ENCODE data around the gene FGF18. TPM values are rescaled to one million over a fixed set of nuclear protein-coding genes. Genes with fewer than 3 reads are reported as not detected.

The FGF18 gene
- total RNA-seq, 1 donor from 2014 or later = 1.4 TPM

GRCh38 chr5:171441246-171441791 lies 21.9 kb downstream of the FGF18 start:
- DNase-seq (ENCODE audit: low read depth) = no peak

GRCh38 chr5:171442287-171443042 lies 23.0 kb downstream of the FGF18 start:
- DNase-seq (ENCODE audit: low read depth) = peak; percentile 26

- DNase-seq (ENCODE audit: low read depth) = peak; percentile 92
Observed at GRCh38 chr5:171444582-171444981, 25.1 kb downstream of the FGF18 start.

- no peak for DNase-seq (ENCODE audit: low read depth)
Observed at GRCh38 chr5:171445644-171446516, 26.4 kb downstream of the FGF18 start.

- DNase-seq (ENCODE audit: low read depth) = no peak
Observed at GRCh38 chr5:171447226-171447625, 27.8 kb downstream of the FGF18 start.

- no peak for DNase-seq (ENCODE audit: low read depth)
Observed at GRCh38 chr5:171449426-171449825, 30.0 kb downstream of the FGF18 start.

GRCh38 chr5:171450423-171451331 lies 31.2 kb downstream of the FGF18 start:
- DNase-seq (ENCODE audit: low read depth) = peak; percentile 29

GRCh38 chr5:171451421-171451820 lies 32.0 kb downstream of the FGF18 start:
- no peak for DNase-seq (ENCODE audit: low read depth)

- DNase-seq (ENCODE audit: low read depth) = no peak
Observed at GRCh38 chr5:171453056-171453725, 33.7 kb downstream of the FGF18 start.

- DNase-seq (ENCODE audit: low read depth) = no peak
Observed at GRCh38 chr5:171453988-171454387, 34.5 kb downstream of the FGF18 start.

- DNase-seq (ENCODE audit: low read depth) = no peak
Observed at GRCh38 chr5:171454549-171454948, 35.1 kb downstream of the FGF18 start.

GRCh38 chr5:171455522-171455921 lies 36.1 kb downstream of the FGF18 start:
- DNase-seq (ENCODE audit: low read depth) = no peak

GRCh38 chr5:171457208-171457981 lies 37.9 kb downstream of the FGF18 start:
- no peak for DNase-seq (ENCODE audit: low read depth)

- no peak for DNase-seq (ENCODE audit: low read depth)
Observed at GRCh38 chr5:171459839-171460238, 40.4 kb downstream of the FGF18 start.

- DNase-seq (ENCODE audit: low read depth) = no peak
Observed at GRCh38 chr5:171462136-171462927, 42.9 kb downstream of the FGF18 start.

GRCh38 chr5:171462928-171463861 lies 43.7 kb downstream of the FGF18 start:
- DNase-seq (ENCODE audit: low read depth) = no peak

GRCh38 chr5:171463862-171464229 lies 44.4 kb downstream of the FGF18 start:
- DNase-seq (ENCODE audit: low read depth) = no peak

- DNase-seq (ENCODE audit: low read depth) = no peak
Observed at GRCh38 chr5:171464829-171465228, 45.4 kb downstream of the FGF18 start.
